HepG2 (cell line): Measurements from ENCODE around the gene EDN2. TPM values are rescaled to one million over a fixed set of nuclear protein-coding genes. Genes with fewer than 3 reads are reported as not detected.
A peak's percentile ranks its signal among the peaks of the same experiment; 100 is the strongest.

Experiments used
- ATAC-seq: fragments of 200-7000 bp; cut with Tn5 transposase; 3 replicates; pipeline ENCODE4 v1.9.1; 2020; ENCODE audit warnings: mild to moderate bottlenecking, moderate library complexity
- BruUV-seq: library from RNA; stranded (reverse); fragments of 400-500 nt; replicated peaks from 2 replicates; lab custom pipeline; 2021; lab: Mats Ljungman, UMichigan
- CTCF ChIA-PET: fragments of 300-600 bp; formaldehyde crosslinking; extraction: SDS; loops from one replicate; lab custom pipeline; 2021; ENCODE audit warnings: low total read pairs, inconsistent platforms, low intra/inter-chr PET ratio; lab: Yijun Ruan, JAX
- POLR2A ChIA-PET: fragments of 350-600 bp; sonication (Branson Sonifier 250); formaldehyde crosslinking; loops from one replicate; lab custom pipeline; 2020; ENCODE audit warnings: antibody characterized with exemption, inconsistent platforms; lab: Yijun Ruan, JAX
- DNase-seq: peaks from one replicate; pipeline ENCODE4 v3.0.0-alpha.2; 2015; ENCODE audit warnings: low spot score
- FAIRE-seq: peaks from 3 replicates; lab custom pipeline; 2011; peaks lifted over from hg19 to GRCh38; lab: Jason Lieb, UNC
- H2AFZ ChIP-seq: one replicate; pipeline ENCODE4 v1.6.1; 2011; ENCODE audit warnings: low read length, inconsistent platforms
- H3K27ac ChIP-seq: fragments of 300-600 bp; 3 replicates; pipeline ENCODE4 v1.8.0; 2011; ENCODE audit warnings: mixed run types, mild to moderate bottlenecking, mixed read lengths, low read length, inconsistent platforms; ENCODE audit not compliant: insufficient read depth; ENCODE audit errors: extremely low read length
- H3K27me3 ChIP-seq, 2 experiments: fragments of 200-600 bp in 1 of 2; 2 replicates in 1 of 2; 3 replicates in 1 of 2; pipeline versions ENCODE4 v1.6.0 to v1.8.0; 2011; ENCODE audit warnings: low read length in 2 of 2, mild to moderate bottlenecking in 2 of 2, moderate library complexity in 2 of 2, inconsistent platforms in 1 of 2; ENCODE audit not compliant: insufficient read depth in 2 of 2, control insufficient read depth in 1 of 2
- H3K36me3 ChIP-seq, 2 experiments: fragments of 200-600 bp in 1 of 2; replicated peaks in 1 of 2; 2 replicates in 1 of 2; 3 replicates in 1 of 2; pipeline versions ENCODE4 v1.5.1 to v1.8.0; 2011; ENCODE audit warnings: low read length in 2 of 2, inconsistent platforms in 1 of 2; ENCODE audit not compliant: insufficient read depth in 2 of 2, control insufficient read depth in 1 of 2
- H3K4me1 ChIP-seq: 2 replicates; pipeline ENCODE4 v1.5.1; 2012; ENCODE audit warnings: low read length, inconsistent platforms; ENCODE audit not compliant: insufficient read depth
- H3K4me2 ChIP-seq: 2 replicates; pipeline ENCODE4 v1.6.0; 2011; ENCODE audit warnings: low read depth, low read length, inconsistent platforms
- H3K4me3 ChIP-seq, 3 experiments: fragments of 200-600 bp in 1 of 3; sonication (generic), shearing (Covaris generic) in 1 of 3; replicated peaks in 1 of 3; 2 replicates each; pipeline ENCODE4 v1.5.1; 2011 to 2016; ENCODE audit warnings: low read length in 3 of 3, inconsistent platforms in 2 of 3, low read depth in 2 of 3, mild to moderate bottlenecking in 2 of 3, control low read depth in 1 of 3, mixed read lengths in 1 of 3; ENCODE audit not compliant: insufficient read depth in 1 of 3
- H3K79me2 ChIP-seq: one replicate; pipeline ENCODE4 v1.6.1; 2011; ENCODE audit warnings: low read length, inconsistent platforms; ENCODE audit not compliant: insufficient read depth
- H3K9ac ChIP-seq: 2 replicates; pipeline ENCODE4 v1.6.0; 2011; ENCODE audit warnings: mild to moderate bottlenecking, low read depth, low read length, inconsistent platforms; ENCODE audit not compliant: insufficient read depth
- H3K9me3 ChIP-seq: 2 replicates; pipeline ENCODE4 v1.5.1; 2012; ENCODE audit warnings: mild to moderate bottlenecking, low read length
- H4K20me1 ChIP-seq: 2 replicates; pipeline ENCODE4 v1.6.0; 2011; ENCODE audit warnings: inconsistent platforms, mild to moderate bottlenecking, low read length, moderate library complexity; ENCODE audit not compliant: insufficient read depth
- CTCF ChIP-seq: sonication (generic); formaldehyde crosslinking; IDR thresholded peaks from 2 replicates; pipeline ENCODE4 v1.5.0; 2020; ENCODE audit warnings: mild to moderate bottlenecking, missing genetic modification reagents, moderate library complexity
- EZH2 ChIP-seq: conservative IDR thresholded peaks from 2 replicates; pipeline ENCODE4 v1.6.1; 2012; ENCODE audit warnings: mild to moderate bottlenecking, low read depth, low read length, moderate library complexity
- NFATC3 ChIP-seq: sonication (generic); formaldehyde crosslinking; IDR thresholded peaks from 2 replicates; pipeline ENCODE4 v1.5.1; 2020; ENCODE audit warnings: mild to moderate bottlenecking, missing genetic modification reagents
- PAXIP1 ChIP-seq: sonication (generic); formaldehyde crosslinking; conservative IDR thresholded peaks from 2 replicates; pipeline ENCODE4 v1.4.0; 2020; ENCODE audit warnings: mild to moderate bottlenecking, missing genetic modification reagents, moderate library complexity
- PTBP1 ChIP-seq: fragments of 200-400 bp; formaldehyde crosslinking; IDR thresholded peaks from 2 replicates; pipeline ENCODE4 v1.6.1; 2018; ENCODE audit warnings: low read length, low read depth; ENCODE audit not compliant: poor library complexity, severe bottlenecking
- SCMH1 ChIP-seq: sonication (generic); formaldehyde crosslinking; IDR thresholded peaks from 2 replicates; pipeline ENCODE4 v1.9.0; 2021; ENCODE audit warnings: missing genetic modification reagents, mild to moderate bottlenecking, borderline replicate concordance
- TARDBP ChIP-seq: sonication (generic); formaldehyde crosslinking; IDR thresholded peaks from 2 replicates; pipeline ENCODE4 v1.8.0; 2022; ENCODE audit warnings: mild to moderate bottlenecking, missing genetic modification reagents
- ZBTB44 ChIP-seq: sonication (generic); formaldehyde crosslinking; IDR thresholded peaks from 2 replicates; pipeline ENCODE4 v1.4.0; 2020; ENCODE audit warnings: missing genetic modification reagents
- ZKSCAN1 ChIP-seq: fragments of 150-350 bp; IDR thresholded peaks from 2 replicates; pipeline ENCODE4 v1.6.1; 2014; ENCODE audit warnings: low read length
- ZNF335 ChIP-seq: sonication (generic); formaldehyde crosslinking; IDR thresholded peaks from 2 replicates; pipeline ENCODE4 v1.4.0; 2020; ENCODE audit warnings: missing genetic modification reagents
- ZNF564 ChIP-seq: sonication (generic); formaldehyde crosslinking; IDR thresholded peaks from 2 replicates; pipeline ENCODE4 v1.8.1; 2023; ENCODE audit warnings: mild to moderate bottlenecking, missing genetic modification reagents
- ZNF839 ChIP-seq: sonication (generic); formaldehyde crosslinking; IDR thresholded peaks from 2 replicates; pipeline ENCODE4 v1.4.0; 2020; ENCODE audit warnings: missing genetic modification reagents, mild to moderate bottlenecking, borderline replicate concordance
- WGBS: methylation state at CpG from one replicate; pipeline ENCODE4 v1.1.6; 2017; ENCODE audit warnings: low lambda C conversion rate; 5-methylcytosine and 5-hydroxymethylcytosine counted together
- in situ Hi-C: cut with HindIII; loops from 2 replicates; pipeline ENCODE4 v1.10.0; 2017; ENCODE audit warnings: low pct_unique_long_range_greater_than_20kb; ENCODE audit not compliant: extremely low pct_ligation_motif_present
- intact Hi-C: fragments of 100-400 bp; cut with micrococcal nuclease; formaldehyde crosslinking; loops from one replicate; pipeline ENCODE4 v1.10.0; 2022; ENCODE audit not compliant: unreplicated experiment
- polyA plus RNA-seq, 8 experiments: library from polyadenylated mRNA; depleted of rRNA in 3 of 8; stranded (reverse) in 7 of 8; unstranded in 1 of 8; fragments of >200 nt; fragmentation: Illumina TruSeq in 4 of 8; extraction: Trizol in 4 of 8; gene quantifications; 2 replicates each; pipeline versions ENCODE4 v1.2.1 to v1.2.3, GENCODE V29; 2011 to 2016; ENCODE audit warnings: low read depth in 4 of 8, missing spikeins in 1 of 8, mixed read lengths in 1 of 8; ENCODE audit not compliant: insufficient read depth in 1 of 8
- total RNA-seq, 5 experiments: library from RNA; depleted of rRNA; stranded (reverse); fragments of >200 nt; fragmentation: Illumina TruSeq; extraction: Trizol; gene quantifications; 2 replicates each; pipeline ENCODE4 v1.2.3, GENCODE V29; 2016; ENCODE audit warnings: low read depth in 1 of 5

The EDN2 gene
- total and polyA plus RNA-seq, 2 of the 13 experiments (the other 11 are each of a cell fraction or from before 2014, with no cell fraction given), result not detected

- no peaks in the 10 kb centered on the region for H3K9me3 ChIP-seq
- H3K27ac ChIP-seq, result no peak overlapping the region
- H3K4me2 ChIP-seq, result no peak overlapping the region
- peaks cover 0 to 7% of the 10 kb centered on the region in 2 experiments; a peak in 2 of 5 replicates for H3K27me3 ChIP-seq
- no peak overlapping the region for H2AFZ ChIP-seq
- ChIA-PET POLR2A (no interaction called here), CTCF (no interaction called here)
- no peak for DNase-seq
- H3K9ac ChIP-seq, result no peak overlapping the region
- peak; percentile 42 for ATAC-seq
- no TSS peak for BruUV-seq
- H3K4me3 ChIP-seq, result no peak overlapping the region
- in situ Hi-C loops, result no loop called here
- 2% methylated on average over 6 of the region's 7 CpGs for WGBS
- H3K79me2 ChIP-seq, result no peaks in the 10 kb centered on the region
- intact Hi-C loops, result no loop called here
- no peaks in the 10 kb centered on the region for H3K4me1 ChIP-seq
- no peak for FAIRE-seq
- H4K20me1 ChIP-seq, result no peaks in the 10 kb centered on the region
- no peak for TF ChIP-seq TARDBP (CRISPR knock-in tag)
- peak; percentile 45 for TF ChIP-seq CTCF
- TF ChIP-seq ZKSCAN1, result peak; percentile 77; the same call in 1 of the 2 replicates
- H3K36me3 ChIP-seq, result no peaks in the 10 kb centered on the region
Observed at GRCh38 chr1:41492341-41492848, 7.9 kb upstream of the EDN2 start.

GRCh38 chr1:41490911-41491310 is 6.4 kb upstream of the EDN2 start:
- Histone ChIP-seq H3K79me2 (no peaks in the 10 kb centered on the region), H3K27me3 (peaks cover 0 to 11% of the 10 kb centered on the region in 2 experiments; a peak in 3 of 5 replicates), H3K27ac (no peak overlapping the region), H3K4me2 (no peak overlapping the region), H2AFZ (no peak overlapping the region), H3K4me3 (no peak overlapping the region), H3K9me3 (no peaks in the 10 kb centered on the region), H3K9ac (no peak overlapping the region), H3K36me3 (no peaks in the 10 kb centered on the region), H4K20me1 (no peaks in the 10 kb centered on the region), H3K4me1 (no peaks in the 10 kb centered on the region)
- ATAC-seq (no peak), DNase-seq (no peak), FAIRE-seq (no peak)
- in situ Hi-C loops, result no loop called here
- 0% methylated on average over 1 of the region's 2 CpGs for WGBS
- POLR2A ChIA-PET, result no interaction called here
- intact Hi-C loops, result no loop called here
- CTCF ChIA-PET, result no interaction called here
- BruUV-seq, result no TSS peak
- no peak for TF ChIP-seq ZNF564
- TF ChIP-seq SCMH1 (CRISPR knock-in tag), result no peak
- no peak for TF ChIP-seq PTBP1
- TF ChIP-seq EZH2, result no peak
- no peak for TF ChIP-seq ZNF335 (CRISPR knock-in tag)
- no peak for TF ChIP-seq PAXIP1 (CRISPR knock-in tag)
- no peak for TF ChIP-seq ZBTB44 (CRISPR knock-in tag)
- no peak for TF ChIP-seq NFATC3 (CRISPR knock-in tag)
- TF ChIP-seq ZNF839 (CRISPR knock-in tag), result no peak
